GM18868 (cell line): ENCODE results near the gene PPP1R37.

ENCODE experiments used
- ATAC-seq: cut with Tn5 transposase; IDR thresholded peaks from one replicate; pipeline ENCODE4 v1.9.1; 2021; ENCODE audit warnings: mild to moderate bottlenecking, moderate library complexity; ENCODE audit not compliant: unreplicated experiment

Gene PPP1R37

GRCh38 chr19:45135176-45135885 is 42.4 kb downstream of the PPP1R37 start:
- no peak for ATAC-seq

GRCh38 chr19:45136507-45137178 is 43.7 kb downstream of the PPP1R37 start:
- ATAC-seq: peak; percentile 5

GRCh38 chr19:45137179-45137761 is 44.3 kb downstream of the PPP1R37 start:
- peak; percentile 76 for ATAC-seq

GRCh38 chr19:45138303-45138751 is 45.3 kb downstream of the PPP1R37 start:
- ATAC-seq: no peak

- no peak for ATAC-seq
These were observed 46.5 kb downstream of the PPP1R37 start for GRCh38 chr19:45139286-45140143.

- no peak for ATAC-seq
These were observed 47.1 kb downstream of the PPP1R37 start for GRCh38 chr19:45140144-45140503.

- no peak for ATAC-seq
These were observed 47.6 kb downstream of the PPP1R37 start for GRCh38 chr19:45140533-45140932.

- ATAC-seq: no peak
These were observed 48.4 kb downstream of the PPP1R37 start for GRCh38 chr19:45141203-45141900.

GRCh38 chr19:45142016-45142725 is 49.2 kb downstream of the PPP1R37 start:
- ATAC-seq: no peak

- no peak for ATAC-seq
These were observed 49.7 kb downstream of the PPP1R37 start for GRCh38 chr19:45142726-45143110.

- no peak for ATAC-seq
These were observed 51.7 kb downstream of the PPP1R37 start for GRCh38 chr19:45144431-45145269.

GRCh38 chr19:45145270-45146189 is 52.6 kb downstream of the PPP1R37 start:
- no peak for ATAC-seq

- no peak for ATAC-seq
These were observed 53.3 kb downstream of the PPP1R37 start for GRCh38 chr19:45146251-45146650.

GRCh38 chr19:45146741-45147205 is 53.8 kb downstream of the PPP1R37 start:
- no peak for ATAC-seq

GRCh38 chr19:45147835-45148676 is 55.1 kb downstream of the PPP1R37 start:
- no peak for ATAC-seq

- ATAC-seq: no peak
These were observed 56.1 kb downstream of the PPP1R37 start for GRCh38 chr19:45149129-45149528.

- ATAC-seq: no peak
These were observed 57.2 kb downstream of the PPP1R37 start for GRCh38 chr19:45150180-45150579.
